Neural progenitor cell (in vitro differentiated cells): Measurements from ENCODE around the gene BCL2A1. TPM values are rescaled to one million over a fixed set of nuclear protein-coding genes. Genes with fewer than 3 reads are reported as not detected.

ENCODE experiments used
- DNase-seq: peaks from one replicate; pipeline ENCODE4 v3.0.0-alpha.2; 2016; ENCODE audit warnings: low spot score
- H2AFZ ChIP-seq: fragments of 200-600 bp; sonication (generic); replicated peaks from 2 replicates; pipeline ENCODE4 v1.6.1; 2016; ENCODE audit warnings: antibody characterized with exemption
- H3F3A ChIP-seq: fragments of 200-600 bp; sonication (generic); 2 replicates; pipeline ENCODE4 v1.6.1; 2016; ENCODE audit warnings: antibody characterized with exemption, low read depth
- H3K27ac ChIP-seq: fragments of 200-600 bp; sonication (generic); 2 replicates; pipeline ENCODE4 v1.5.1; 2016; ENCODE audit warnings: mild to moderate bottlenecking
- H3K27me3 ChIP-seq: fragments of 200-600 bp; sonication (generic); 2 replicates; pipeline ENCODE4 v1.6.1; 2016; ENCODE audit warnings: mild to moderate bottlenecking, moderate library complexity
- H3K36me3 ChIP-seq: fragments of 200-600 bp; sonication (generic); 2 replicates; pipeline ENCODE4 v1.5.1; 2016
- H3K4me1 ChIP-seq: fragments of 200-600 bp; sonication (generic); 2 replicates; pipeline ENCODE4 v1.6.1; 2016; ENCODE audit warnings: mixed run types
- H3K4me2 ChIP-seq: fragments of 200-600 bp; sonication (generic); 2 replicates; pipeline ENCODE4 v1.6.1; 2016
- H3K4me3 ChIP-seq: fragments of 200-600 bp; sonication (generic); 2 replicates; pipeline ENCODE4 v1.5.1; 2016
- H3K79me2 ChIP-seq: fragments of 200-600 bp; sonication (generic); 2 replicates; pipeline ENCODE4 v1.6.1; 2016; ENCODE audit warnings: low read depth
- H3K9ac ChIP-seq: fragments of 200-600 bp; sonication (generic); 2 replicates; pipeline ENCODE4 v1.6.1; 2016
- H3K9me3 ChIP-seq: fragments of 200-600 bp; sonication (generic); 2 replicates; pipeline ENCODE4 v1.5.1; 2016; ENCODE audit warnings: low read depth
- H4K20me1 ChIP-seq: fragments of 200-600 bp; sonication (generic); 2 replicates; pipeline ENCODE4 v1.6.1; 2016; ENCODE audit warnings: low read depth
- H3K27ac Mint-ChIP-seq: 3 replicates; pipeline ENCODE4 v1.8.0; 2021; ENCODE audit warnings: mixed read lengths
- H3K27me3 Mint-ChIP-seq: 2 replicates; pipeline ENCODE4 v1.8.0; 2022; ENCODE audit warnings: low read depth, mild to moderate bottlenecking, inconsistent platforms, moderate library complexity, mixed read lengths; ENCODE audit not compliant: insufficient read depth
- H3K36me3 Mint-ChIP-seq: 3 replicates; pipeline ENCODE4 v1.8.0; 2021; ENCODE audit warnings: mixed read lengths
- H3K4me1 Mint-ChIP-seq: 3 replicates; pipeline ENCODE4 v1.8.0; 2021; ENCODE audit warnings: mixed read lengths
- H3K4me3 Mint-ChIP-seq: 3 replicates; pipeline ENCODE4 v1.8.0; 2021; ENCODE audit warnings: mild to moderate bottlenecking, moderate library complexity, mixed read lengths
- H3K9me3 Mint-ChIP-seq: 3 replicates; pipeline ENCODE4 v1.8.0; 2020; ENCODE audit warnings: mixed read lengths
- CTCF ChIP-seq: fragments of 200-600 bp; sonication (generic); IDR thresholded peaks from 2 replicates; pipeline ENCODE4 v1.5.1; 2017; ENCODE audit warnings: antibody characterized with exemption, mild to moderate bottlenecking
- EZH2 ChIP-seq: fragments of 200-600 bp; sonication (generic); IDR thresholded peaks from 2 replicates; pipeline ENCODE4 v1.6.1; 2017; ENCODE audit warnings: antibody characterized with exemption, mild to moderate bottlenecking, moderate library complexity
- EZH2phosphoT487 ChIP-seq: fragments of 200-600 bp; sonication (generic); IDR thresholded peaks from 2 replicates; pipeline ENCODE4 v1.6.1; 2017; ENCODE audit warnings: antibody characterized with exemption
- total RNA-seq: library from RNA; depleted of rRNA; stranded (reverse); fragments of >200 nt; gene quantifications from 2 replicates; pipeline ENCODE4 v1.2.3, GENCODE V29; 2015; ENCODE audit warnings: low replicate concordance

The BCL2A1 gene
- total RNA-seq, 1 donor from 2014 or later: not detected

GRCh38 chr15:79994615-79995014, 23.6 kb upstream of the BCL2A1 start:
- Histone ChIP-seq H3K4me1 (no peaks in the 10 kb centered on the region), H3K36me3 (no peaks in the 10 kb centered on the region), H3K27me3 (no peaks in the 10 kb centered on the region), H3K9ac (no peak overlapping the region), H4K20me1 (no peaks in the 10 kb centered on the region), H2AFZ (no peak overlapping the region), H3K4me3 (no peak overlapping the region), H3F3A (no peaks in the 10 kb centered on the region), H3K4me2 (no peak overlapping the region), H3K9me3 (no peaks in the 10 kb centered on the region), H3K79me2 (no peaks in the 10 kb centered on the region), H3K27ac (no peak overlapping the region)
- no peaks in the 10 kb centered on the region for H3K9me3 Mint-ChIP-seq
- no peaks in the 10 kb centered on the region for H3K36me3 Mint-ChIP-seq
- TF ChIP-seq EZH2phosphoT487: no peak
- TF ChIP-seq EZH2: no peak
- TF ChIP-seq CTCF: no peak
- H3K4me3 Mint-ChIP-seq: no peak overlapping the region
- H3K4me1 Mint-ChIP-seq: no peaks in the 10 kb centered on the region
- no peak for DNase-seq
- H3K27ac Mint-ChIP-seq: no peak overlapping the region
- H3K27me3 Mint-ChIP-seq: no peaks in the 10 kb centered on the region

GRCh38 chr15:79991826-79992225, 20.8 kb upstream of the BCL2A1 start:
- no peak overlapping the region for H2AFZ ChIP-seq
- H4K20me1 ChIP-seq: no peaks in the 10 kb centered on the region
- no peaks in the 10 kb centered on the region for H3K4me1 ChIP-seq
- Mint-ChIP-seq H3K27me3 (no peaks in the 10 kb centered on the region), H3K4me1 (no peaks in the 10 kb centered on the region), H3K36me3 (no peaks in the 10 kb centered on the region), H3K9me3 (no peaks in the 10 kb centered on the region), H3K27ac (no peak overlapping the region), H3K4me3 (no peak overlapping the region)
- no peaks in the 10 kb centered on the region for H3F3A ChIP-seq
- no peak for DNase-seq
- no peaks in the 10 kb centered on the region for H3K36me3 ChIP-seq
- no peak overlapping the region for H3K9ac ChIP-seq
- no peak overlapping the region for H3K4me3 ChIP-seq
- no peak overlapping the region for H3K27ac ChIP-seq
- no peak for TF ChIP-seq EZH2phosphoT487
- TF ChIP-seq EZH2: no peak
- TF ChIP-seq CTCF: no peak
- H3K4me2 ChIP-seq: no peak overlapping the region
- H3K79me2 ChIP-seq: no peaks in the 10 kb centered on the region
- H3K9me3 ChIP-seq: no peaks in the 10 kb centered on the region
- H3K27me3 ChIP-seq: no peaks in the 10 kb centered on the region

DNA sequence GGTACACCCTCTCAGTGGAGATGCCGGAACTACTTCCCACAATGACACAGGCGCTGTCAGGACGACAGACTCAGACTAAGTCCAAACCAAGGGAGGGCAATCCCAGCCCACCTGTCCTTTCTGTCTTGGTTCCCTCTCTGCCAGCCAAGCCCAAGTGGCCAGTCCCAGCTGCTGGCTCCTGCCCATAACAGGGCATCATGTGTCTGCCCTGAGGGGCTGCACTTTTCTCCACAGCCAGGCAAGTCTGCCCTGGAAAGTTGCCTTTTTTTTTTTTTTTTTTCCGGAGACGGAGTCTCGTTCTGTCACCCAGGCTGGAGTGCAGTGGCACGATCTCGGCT, 20.0 kb upstream of the BCL2A1 start:
- no peak overlapping the region for H3K4me2 ChIP-seq
- H3K27me3 Mint-ChIP-seq: no peaks in the 10 kb centered on the region

More for the DNA sequence above, 20.0 kb upstream of the BCL2A1 start:
- no peak for DNase-seq
- no peaks in the 10 kb centered on the region for H3K9me3 ChIP-seq
- no peak overlapping the region for H2AFZ ChIP-seq
- H3K4me3 ChIP-seq: no peak overlapping the region
- no peaks in the 10 kb centered on the region for H3K4me1 Mint-ChIP-seq
- no peak overlapping the region for H3K27ac Mint-ChIP-seq
- no peaks in the 10 kb centered on the region for H3F3A ChIP-seq
- H3K36me3 ChIP-seq: no peaks in the 10 kb centered on the region
- H3K9ac ChIP-seq: no peak overlapping the region
- TF ChIP-seq EZH2phosphoT487 (no peak), CTCF (no peak), EZH2 (no peak)
- H3K4me1 ChIP-seq: no peaks in the 10 kb centered on the region
- H3K27ac ChIP-seq: no peak overlapping the region
- H3K27me3 ChIP-seq: no peaks in the 10 kb centered on the region
- H3K4me3 Mint-ChIP-seq: no peak overlapping the region
- H3K9me3 Mint-ChIP-seq: no peaks in the 10 kb centered on the region
- H3K79me2 ChIP-seq: no peaks in the 10 kb centered on the region
- H3K36me3 Mint-ChIP-seq: no peaks in the 10 kb centered on the region
- no peaks in the 10 kb centered on the region for H4K20me1 ChIP-seq
